HEK293T (cell line): ENCODE results near the gene AOC1.

Experiments
- BHLHE40 ChIP-seq: fragments of 450-650 bp; IDR thresholded peaks from 2 replicates; pipeline ENCODE4 v1.6.1; 2016; ENCODE audit warnings: mild to moderate bottlenecking, moderate library complexity, borderline replicate concordance
- ELF4 ChIP-seq: fragments of 450-650 bp; IDR thresholded peaks from 2 replicates; pipeline ENCODE4 v1.6.1; 2017; ENCODE audit warnings: antibody characterized with exemption
- FOXM1 ChIP-seq: fragments of 450-650 bp; IDR thresholded peaks from 2 replicates; pipeline ENCODE4 v1.6.1; 2017; ENCODE audit warnings: mild to moderate bottlenecking, borderline replicate concordance
- LEF1 ChIP-seq: fragments of 450-650 bp; IDR thresholded peaks from 2 replicates; pipeline ENCODE4 v1.6.1; 2017; ENCODE audit warnings: mild to moderate bottlenecking, borderline replicate concordance
- SP1 ChIP-seq: fragments of 450-650 bp; IDR thresholded peaks from 2 replicates; pipeline ENCODE4 v1.6.1; 2017
- SUZ12 ChIP-seq: fragments of 450-650 bp; IDR thresholded peaks from 2 replicates; pipeline ENCODE4 v1.6.1; 2016; ENCODE audit warnings: mild to moderate bottlenecking

- no peak for TF ChIP-seq ELF4
- no peak for TF ChIP-seq BHLHE40
- TF ChIP-seq LEF1, result no peak
- no peak for TF ChIP-seq FOXM1
- TF ChIP-seq SUZ12, result no peak
- no peak for TF ChIP-seq SP1
Observed at GRCh38 chr7:150804802-150805201, 47.5 kb upstream of the AOC1 start.
